Renal cortex interstitium (tissue), 11 donors: ENCODE measurements around the gene ATP23. TPM values are rescaled to one million over a fixed set of nuclear protein-coding genes. Genes with fewer than 3 reads are reported as not detected.

Experiments used
- DNase-seq, 11 donors: peaks; one replicate each; pipeline ENCODE4 v3.0.0-alpha.2; 2013; ENCODE audit warnings: low read depth in 9 of 11, low spot score in 4 of 11; ENCODE audit errors: extremely low read depth in 1 of 11
- polyA plus RNA-seq, 3 donors: library from polyadenylated mRNA; unstranded; fragments of 120-200 nt; gene quantifications; one replicate each; pipeline ENCODE4 v1.2.1, GENCODE V29; 2013; ENCODE audit not compliant: insufficient read length in 3 of 3

ATP23 gene
- polyA plus RNA-seq, 3 donors: 10.0 to 11.7 (median 11.4) TPM

DNA sequence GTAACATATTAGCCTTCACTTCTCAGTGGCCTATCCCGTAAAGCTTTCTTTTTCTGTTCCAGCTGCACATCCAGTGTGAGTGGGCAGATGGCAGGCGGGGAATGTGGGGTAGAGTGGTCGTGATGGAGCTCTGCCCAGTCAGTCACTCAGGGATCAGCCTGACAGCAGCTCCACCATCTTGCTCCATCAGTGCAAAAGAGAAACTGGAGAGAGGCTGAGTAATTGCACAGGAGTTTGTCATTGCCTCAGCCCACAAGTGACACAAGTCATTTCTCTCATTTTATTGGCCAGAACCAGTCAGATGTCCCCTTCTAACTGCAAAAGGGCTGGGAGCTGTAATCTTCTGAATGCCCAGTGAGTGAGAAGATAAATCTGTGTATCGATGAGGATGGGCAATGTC is 66.5 kb downstream of the ATP23 start:
- no peak for DNase-seq

DNA sequence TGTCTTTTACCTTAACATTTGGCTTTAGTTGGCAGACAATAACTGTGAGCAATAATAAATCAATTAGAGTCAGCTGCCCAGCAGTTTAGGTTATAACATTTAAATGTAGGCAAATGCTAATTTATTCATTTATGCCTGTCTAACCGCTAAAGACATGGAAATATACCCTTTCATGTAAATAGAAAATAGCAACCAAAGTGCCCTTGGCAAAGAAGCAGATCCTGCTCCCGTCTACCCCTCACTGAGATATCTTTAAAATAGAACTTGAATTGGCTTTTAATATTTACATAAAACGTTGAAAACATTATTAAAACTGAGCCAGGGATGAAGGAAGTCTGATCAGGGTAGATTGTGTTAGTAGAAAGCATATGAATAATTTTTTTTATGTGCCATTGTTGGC is 67.3 kb downstream of the ATP23 start:
- DNase-seq: no peak

Other genes with a start within 250 kb of the ATP23 start
- gene OS9, start 247.4 kb upstream of the ATP23 start, polyA plus RNA-seq: 100 to 1,000 TPM; 197 to 215 (median 204) TPM
- gene AGAP2, start 202.8 kb upstream of the ATP23 start, polyA plus RNA-seq: 1 to 10 TPM in 2 of 3 donors, under 1 TPM in 1; 0.89 to 1.9 (median 1.1) TPM
- 100 to 1,000 TPM in 1 of 3 donors, 10 to 100 TPM in 2; 86.7 to 113 (median 99.9) TPM for gene TSPAN31, start 196.5 kb upstream of the ATP23 start, polyA plus RNA-seq
- 100 to 1,000 TPM; 218 to 260 (median 221) TPM for gene CDK4, start 189.3 kb upstream of the ATP23 start, polyA plus RNA-seq
- gene MARCHF9, start 186.5 kb upstream of the ATP23 start, polyA plus RNA-seq: 10 to 100 TPM; 16.6 to 24.8 (median 17.6) TPM
- 1 to 10 TPM in 2 of 3 donors, under 1 TPM in 1; 0.96 to 1.5 (median 1.2) TPM for gene CYP27B1, start 174.5 kb upstream of the ATP23 start, polyA plus RNA-seq
- 10 to 100 TPM; 28.6 to 31.8 (median 31.5) TPM for gene METTL1, start 169.5 kb upstream of the ATP23 start, polyA plus RNA-seq
- gene EEF1AKMT3, start 169.0 kb upstream of the ATP23 start, polyA plus RNA-seq: 10 to 100 TPM; 11.6 to 13.3 (median 12.1) TPM
- gene TSFM, start 158.8 kb upstream of the ATP23 start, polyA plus RNA-seq: 10 to 100 TPM; 40.5 to 43.2 (median 40.6) TPM
- 10 to 100 TPM; 11.1 to 14.7 (median 11.1) TPM for gene AVIL, start 122.8 kb upstream of the ATP23 start, polyA plus RNA-seq
- 100 to 1,000 TPM; 237 to 273 (median 260) TPM for gene CTDSP2, start 94.8 kb upstream of the ATP23 start, polyA plus RNA-seq